HUDEP-2 (cell line): ENCODE data around the gene SUGCT.

Experiments used
- DNase-seq, 76 experiments: peaks; one replicate each; lab custom pipeline; 2025; ENCODE audit not compliant: unreplicated experiment in 76 of 76; lab: John Stamatoyannopoulos, UW

Gene SUGCT

GRCh38 chr7:40701836-40702551 is 567.2 kb downstream of the SUGCT start:
- DNase-seq, result no peak

DNA sequence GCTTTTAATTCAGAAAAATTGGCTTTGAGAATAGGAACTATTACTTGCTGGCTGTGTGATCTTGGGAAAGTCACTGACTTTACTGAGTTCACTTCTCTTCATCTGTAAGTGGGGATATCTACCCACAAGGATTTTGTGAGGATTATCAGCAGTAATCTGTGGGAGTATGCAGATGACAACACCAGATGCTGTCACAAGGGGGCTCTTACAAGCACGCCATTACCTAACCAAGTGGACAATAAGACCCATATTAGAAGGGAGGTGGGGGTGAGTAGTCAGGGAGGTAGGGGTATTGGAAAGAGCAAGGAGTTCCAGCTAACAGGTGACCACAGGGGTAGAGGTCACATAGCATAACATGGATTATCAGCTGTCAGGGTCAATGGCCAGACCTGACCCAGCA is 569.4 kb downstream of the SUGCT start:
- no peak for DNase-seq

DNA sequence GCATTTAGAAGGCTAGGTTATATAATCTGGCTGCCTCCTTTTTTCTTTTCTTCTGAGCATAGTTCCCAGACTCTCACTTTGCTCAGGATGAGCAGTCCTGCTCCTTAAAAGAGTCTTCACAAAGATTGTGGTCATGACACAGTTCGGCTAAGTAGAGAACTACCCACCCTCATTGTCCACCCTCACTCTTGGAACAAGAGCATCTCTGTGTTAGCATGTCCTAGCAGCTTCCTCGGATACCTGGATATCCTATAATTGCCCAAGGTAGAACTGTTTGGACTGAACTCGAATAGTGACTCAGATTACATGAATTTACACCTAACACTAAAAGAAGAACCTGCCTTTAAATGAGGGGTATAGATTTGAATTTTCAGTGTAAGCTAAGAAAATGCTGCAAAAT is 572.0 kb downstream of the SUGCT start:
- DNase-seq, result no peak

- no peak for DNase-seq
These were observed 574.5 kb downstream of the SUGCT start for GRCh38 chr7:40709062-40709964.

GRCh38 chr7:40711706-40712105 is 576.9 kb downstream of the SUGCT start:
- DNase-seq, result no peak

- DNase-seq, result no peak
These were observed 579.7 kb downstream of the SUGCT start for GRCh38 chr7:40714363-40715052.

GRCh38 chr7:40715053-40715430 is 580.2 kb downstream of the SUGCT start:
- DNase-seq, result no peak

- no peak for DNase-seq
These were observed 581.2 kb downstream of the SUGCT start for GRCh38 chr7:40716052-40716451.

DNA sequence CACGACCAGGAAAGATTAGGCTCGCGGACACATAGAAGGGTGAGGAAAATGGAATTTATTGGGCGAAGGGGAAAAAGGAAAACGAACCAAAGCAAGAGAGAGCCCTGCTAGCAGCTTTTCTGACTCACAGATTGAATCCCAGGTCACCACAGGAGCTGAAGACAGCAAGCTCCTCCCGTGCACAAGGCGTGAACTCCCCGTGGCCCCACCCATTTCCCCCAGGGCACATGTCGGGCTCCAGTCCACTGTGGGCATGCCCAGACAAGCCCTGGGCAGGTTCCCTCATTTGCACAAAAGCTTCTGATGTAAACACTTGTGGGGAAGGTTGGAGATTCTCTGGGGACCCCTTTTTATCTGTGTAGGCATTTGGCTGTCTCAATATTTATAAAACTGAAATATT is 582.4 kb downstream of the SUGCT start:
- peak in 40 of 76 experiments; percentile 1 to 84 (median 25) for DNase-seq

GRCh38 chr7:40720416-40720815 is 585.6 kb downstream of the SUGCT start:
- DNase-seq, result no peak

DNA sequence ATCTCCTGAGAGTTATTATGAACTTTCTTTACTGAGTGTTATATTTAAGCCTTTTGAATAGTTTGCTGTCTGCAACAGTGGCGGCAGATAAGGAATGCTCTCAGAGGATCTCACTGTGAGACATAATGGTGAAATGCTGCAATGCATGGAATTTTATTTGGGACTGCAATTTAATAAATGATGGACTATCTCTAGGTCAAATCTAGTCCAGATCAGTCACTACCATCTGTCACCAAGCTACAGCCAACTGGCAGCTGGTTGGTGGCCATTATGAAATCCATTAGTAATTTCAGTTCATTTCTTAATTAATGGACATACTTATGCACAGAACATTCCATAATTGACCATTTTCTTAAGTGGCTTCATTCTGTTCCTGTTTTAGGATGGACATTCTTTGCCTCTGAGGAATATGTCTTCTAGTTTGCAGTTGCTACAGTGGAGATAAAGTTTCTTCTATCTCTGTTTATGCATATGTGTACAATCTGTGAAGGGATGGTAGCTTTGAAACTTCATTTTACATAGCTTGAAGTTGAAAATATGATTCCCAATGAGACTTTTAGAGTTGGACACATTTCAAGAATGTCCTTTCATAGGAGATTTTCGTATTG is 586.6 kb downstream of the SUGCT start:
- DNase-seq, result no peak

GRCh38 chr7:40722242-40722641 is 587.4 kb downstream of the SUGCT start:
- no peak for DNase-seq

DNA sequence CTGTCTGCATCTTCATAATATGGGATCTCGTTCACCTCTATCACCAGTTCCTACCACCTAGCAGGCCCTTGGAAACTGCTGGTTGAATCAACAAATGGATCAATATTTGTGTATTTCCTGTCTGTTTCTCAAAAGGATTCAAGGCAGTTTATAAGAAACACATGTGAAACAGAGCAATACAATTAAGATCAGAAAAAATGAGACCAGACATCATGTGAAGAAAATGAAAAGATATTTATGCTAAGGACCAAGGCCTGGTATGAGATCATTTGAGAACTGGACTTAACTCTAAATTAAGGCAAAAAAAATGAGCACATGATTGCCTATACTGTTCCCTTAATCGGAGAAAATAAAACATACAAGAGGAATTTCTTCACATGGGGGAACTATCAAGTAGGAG is 589.0 kb downstream of the SUGCT start:
- no peak for DNase-seq

DNA sequence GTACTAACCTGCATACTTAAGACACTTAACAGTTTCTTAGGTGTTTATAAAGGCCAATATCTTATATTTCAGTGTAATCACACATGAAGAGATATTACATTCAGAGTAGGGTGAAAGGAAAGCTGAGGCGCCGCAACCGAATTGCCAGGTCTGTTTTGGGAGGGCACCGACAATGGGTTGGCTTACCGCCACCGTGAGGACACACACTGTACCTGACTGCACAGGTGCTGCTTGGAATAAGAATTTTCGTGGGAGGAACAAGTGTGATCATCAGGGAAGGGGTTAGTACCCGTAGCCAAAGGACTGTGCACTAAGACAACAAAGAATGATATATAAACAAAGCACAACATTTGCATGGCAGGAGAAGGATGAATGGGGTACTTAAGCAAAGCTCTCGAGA is 591.8 kb downstream of the SUGCT start:
- DNase-seq, result no peak

DNA sequence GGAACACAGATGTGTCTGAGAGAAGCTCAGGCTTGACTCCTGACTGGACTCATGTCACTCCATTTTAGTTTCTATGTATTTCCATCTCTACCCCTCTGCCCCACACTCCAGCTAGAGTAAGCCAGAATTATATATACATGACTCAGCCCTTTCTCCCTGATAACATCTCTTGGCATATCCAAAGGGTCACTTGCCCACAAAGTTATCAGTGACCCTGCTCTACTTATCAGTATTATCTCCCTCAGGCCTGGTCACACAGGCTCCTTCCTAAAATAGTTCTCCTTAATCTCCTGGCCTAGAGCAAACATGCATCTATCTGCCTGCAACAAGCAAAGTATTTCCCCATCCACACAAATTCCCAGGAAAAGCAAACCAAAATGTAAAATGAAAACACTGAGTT is 598.3 kb downstream of the SUGCT start:
- peak in 18 of 76 experiments; percentile 1 to 48 (median 14) for DNase-seq

GRCh38 chr7:40733578-40733977 is 598.8 kb downstream of the SUGCT start:
- peak in 10 of 76 experiments; percentile 1 to 28 (median 8) for DNase-seq

GRCh38 chr7:40739257-40739656 is 604.5 kb downstream of the SUGCT start:
- DNase-seq, result no peak

DNA sequence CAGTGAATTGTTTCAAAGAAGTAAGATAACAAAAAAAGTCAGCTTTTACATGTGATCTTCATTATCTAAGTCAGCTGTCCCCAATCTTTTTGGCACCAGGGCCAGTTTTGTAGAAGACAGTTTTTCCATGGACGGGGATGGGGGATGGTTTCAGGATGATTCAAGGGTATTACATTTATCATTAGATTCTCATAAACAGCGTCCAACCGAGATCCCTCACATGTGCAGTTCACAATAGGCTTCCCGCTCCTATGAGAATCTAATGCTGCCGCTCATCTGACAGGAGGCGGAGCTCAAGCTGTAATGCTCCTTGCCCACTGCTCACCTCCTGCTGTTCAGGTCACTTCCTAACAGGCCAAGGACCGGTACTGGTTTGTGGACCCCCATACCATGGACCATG is 607.5 kb downstream of the SUGCT start:
- DNase-seq, result peak in 3 of 76 experiments; percentile 10 to 16 (median 12)

- DNase-seq, result no peak
These were observed 612.2 kb downstream of the SUGCT start for GRCh38 chr7:40746841-40747556.

DNA sequence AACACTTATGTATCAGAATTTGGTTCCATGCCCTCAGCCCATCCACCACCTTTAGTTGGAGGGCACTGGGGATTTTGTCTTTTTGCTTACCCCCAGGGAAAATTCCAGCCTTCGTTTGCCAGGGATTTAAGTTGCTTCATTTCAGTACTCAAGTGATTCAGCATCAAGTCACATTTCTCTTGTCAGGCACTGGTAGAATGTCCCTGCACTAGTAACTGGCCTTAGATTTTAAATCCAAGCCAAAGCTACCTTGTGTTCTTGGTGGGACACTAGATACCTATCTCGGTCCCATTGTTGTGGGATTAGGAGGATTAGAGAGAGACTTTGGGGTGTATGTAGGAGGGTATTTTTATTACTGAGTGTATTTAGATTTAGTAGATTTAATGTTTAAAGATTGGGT is 613.1 kb downstream of the SUGCT start:
- no peak for DNase-seq
